Hindlimb muscle (tissue), 1 donor: ENCODE results near the gene KIAA0319L. TPM values are rescaled to one million over a fixed set of nuclear protein-coding genes. Genes with fewer than 3 reads are reported as not detected.

Experiments used
- DNase-seq: peaks from one replicate; pipeline ENCODE4 v3.0.0-alpha.2; 2013
- polyA plus RNA-seq: library from polyadenylated mRNA; unstranded; fragments of 120-200 nt; gene quantifications from one replicate; pipeline ENCODE4 v1.2.1, GENCODE V29; 2013; ENCODE audit not compliant: insufficient read length

Gene KIAA0319L
- polyA plus RNA-seq, 1 donor = 41.3 TPM

DNA sequence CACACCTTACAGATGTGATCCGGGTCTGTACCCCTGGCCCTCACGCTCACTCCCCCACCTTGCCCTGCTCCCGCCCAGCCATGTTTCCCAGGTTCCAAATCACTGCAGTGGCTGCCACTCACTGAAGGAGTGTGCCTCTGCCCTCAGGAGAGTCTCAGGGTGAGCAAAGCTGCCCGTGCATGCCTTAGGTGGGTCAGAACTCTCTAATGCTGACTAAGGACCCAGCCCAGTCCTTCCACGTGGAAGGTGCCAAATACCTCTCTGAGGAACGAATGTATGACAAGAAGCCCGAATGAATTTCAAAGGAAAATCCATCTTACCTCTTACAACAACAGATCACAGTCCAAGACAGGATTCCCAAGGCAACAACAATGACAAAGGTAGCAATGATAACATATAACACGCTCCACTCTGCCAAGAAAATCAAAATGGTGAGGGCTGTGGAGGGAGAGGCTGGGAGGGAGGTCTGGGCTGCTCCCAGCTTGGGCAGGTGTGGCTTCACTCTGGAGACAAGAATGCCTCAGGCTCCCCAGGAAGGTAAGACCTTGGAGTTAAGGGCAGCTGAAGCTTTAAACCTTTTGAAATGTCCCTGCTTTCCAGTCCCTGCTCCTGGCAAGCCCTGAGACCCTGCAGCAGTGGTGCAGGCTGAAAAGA is 115.2 kb downstream of the KIAA0319L start:
- DNase-seq = no peak

DNA sequence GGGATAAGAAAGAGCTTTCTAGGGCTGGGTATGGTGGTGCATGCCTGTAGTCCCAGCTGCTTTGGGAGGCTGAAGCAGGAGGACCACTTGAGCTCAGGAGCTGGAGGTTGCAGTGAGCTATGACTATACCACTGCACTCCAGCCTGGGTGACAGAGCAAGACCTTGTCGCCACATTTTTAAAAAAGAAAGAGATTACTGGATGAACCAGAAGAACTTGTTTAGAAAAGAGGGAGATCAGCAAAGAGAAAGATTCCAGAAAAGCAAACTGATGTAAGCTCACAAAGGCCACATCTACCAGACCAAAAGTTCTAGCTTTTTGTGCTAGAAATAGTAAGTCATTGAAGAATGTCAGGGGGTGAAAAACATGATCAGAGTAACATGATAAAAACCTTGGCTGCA is 117.6 kb downstream of the KIAA0319L start:
- no peak for DNase-seq

- no peak for DNase-seq
Measured at GRCh38 chr1:35437200-35437599, 120.0 kb downstream of the KIAA0319L start.

GRCh38 chr1:35436078-35436477 is 121.1 kb downstream of the KIAA0319L start:
- no peak for DNase-seq

- DNase-seq = no peak
Measured at GRCh38 chr1:35434703-35435102, 122.5 kb downstream of the KIAA0319L start.

DNA sequence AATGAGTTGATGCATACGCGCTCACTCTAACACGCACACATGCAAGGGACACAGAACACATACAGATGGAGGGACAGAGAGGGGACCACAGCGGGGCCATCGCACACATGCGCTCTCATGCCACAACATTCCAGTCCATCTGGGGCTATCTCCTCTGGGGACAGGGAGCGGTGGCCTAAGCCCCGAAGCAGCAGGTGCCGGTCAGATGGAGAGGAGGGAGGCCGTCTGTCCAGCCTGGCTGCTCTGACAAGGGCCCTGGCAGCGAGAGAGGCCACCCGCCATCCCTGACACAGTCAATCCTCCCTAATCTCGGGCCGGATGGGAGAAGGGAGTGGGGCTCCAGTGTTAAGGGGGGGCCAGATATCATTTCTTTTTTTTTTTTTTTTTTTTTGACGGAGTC is 123.5 kb downstream of the KIAA0319L start:
- no peak for DNase-seq

DNA sequence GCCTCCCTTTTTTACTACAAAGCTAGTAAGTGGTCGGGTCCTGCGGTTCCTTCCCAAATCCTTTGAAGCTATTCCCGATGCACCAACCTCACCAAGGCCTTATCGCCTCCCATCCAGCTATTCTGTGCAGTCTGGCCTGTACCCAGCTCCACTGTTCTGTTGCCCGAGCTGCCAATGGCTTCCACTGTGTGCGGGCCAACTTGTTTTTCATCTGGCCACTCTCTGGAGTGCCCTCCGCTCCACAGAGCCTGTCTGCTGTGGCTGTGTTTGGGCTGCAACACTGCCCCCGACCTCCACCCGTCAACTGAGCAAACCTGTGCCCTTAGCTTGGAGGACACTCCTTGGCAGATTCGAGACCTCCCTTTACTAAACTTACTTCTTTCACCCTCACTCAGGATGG is 125.0 kb downstream of the KIAA0319L start:
- DNase-seq = no peak

- DNase-seq = no peak
Measured at GRCh38 chr1:35431173-35431599, 126.0 kb downstream of the KIAA0319L start.

GRCh38 chr1:35430762-35431161 is 126.4 kb downstream of the KIAA0319L start:
- DNase-seq = no peak

DNA sequence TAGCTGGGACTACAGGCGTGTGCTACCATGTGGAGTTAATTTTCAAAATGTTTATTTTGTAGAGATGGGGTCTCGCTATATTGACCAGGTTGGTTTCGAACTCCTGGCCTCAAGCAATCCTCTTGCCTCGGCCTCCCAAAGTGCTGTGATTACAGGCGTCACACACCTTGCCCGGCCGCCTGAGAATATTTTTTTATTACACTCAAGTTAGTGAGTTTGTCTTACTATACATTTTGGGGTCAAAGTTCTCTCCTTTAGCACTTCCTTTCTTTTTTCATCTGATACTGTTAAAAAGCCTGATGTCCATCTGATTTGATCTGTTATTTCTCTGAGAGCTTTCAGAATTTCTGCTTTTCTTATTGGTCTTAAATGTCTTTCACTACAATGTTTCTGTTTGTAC is 128.8 kb downstream of the KIAA0319L start:
- no peak for DNase-seq

DNA sequence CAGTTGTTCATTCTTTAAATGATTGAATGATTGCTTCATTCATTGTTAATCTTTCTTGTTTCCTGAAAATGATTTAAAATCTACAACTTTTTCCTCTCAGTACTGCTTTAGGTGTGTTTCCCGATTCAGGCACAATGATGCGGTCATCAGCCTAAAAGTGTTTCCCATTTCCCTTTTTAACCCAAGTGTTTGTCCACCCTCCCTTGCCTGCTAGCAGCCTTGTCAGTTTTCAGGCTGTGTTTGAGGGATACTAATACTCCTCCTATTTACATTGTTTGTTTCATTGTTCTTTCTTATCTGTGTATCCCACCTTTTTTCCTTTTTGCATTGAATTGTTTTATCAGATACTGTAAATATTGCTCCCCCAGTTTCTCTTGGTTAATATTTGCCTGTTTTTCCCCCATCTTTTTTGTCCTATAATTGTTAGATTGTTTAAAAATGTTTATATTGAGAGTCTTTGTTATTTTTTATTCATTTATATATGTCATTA is 131.1 kb downstream of the KIAA0319L start:
- no peak for DNase-seq

DNA sequence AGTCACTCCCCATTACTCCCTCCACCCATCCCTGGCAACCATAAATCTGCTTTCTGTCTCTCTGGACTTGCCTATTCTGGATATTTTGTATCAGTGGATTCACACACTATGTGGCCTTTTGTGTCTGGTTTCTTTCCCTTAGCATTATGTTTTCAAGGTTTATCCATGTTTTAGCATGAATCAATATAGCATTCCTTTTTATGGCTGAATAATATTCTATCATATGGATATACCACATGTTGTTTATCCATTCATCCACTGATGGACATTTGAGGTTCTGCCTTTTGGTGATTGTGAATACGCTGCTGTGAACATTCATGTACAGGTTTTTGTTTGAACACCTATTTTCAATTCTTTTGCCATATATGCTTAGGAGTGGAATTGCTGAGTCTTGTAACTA is 148.3 kb downstream of the KIAA0319L start:
- no peak for DNase-seq

DNA sequence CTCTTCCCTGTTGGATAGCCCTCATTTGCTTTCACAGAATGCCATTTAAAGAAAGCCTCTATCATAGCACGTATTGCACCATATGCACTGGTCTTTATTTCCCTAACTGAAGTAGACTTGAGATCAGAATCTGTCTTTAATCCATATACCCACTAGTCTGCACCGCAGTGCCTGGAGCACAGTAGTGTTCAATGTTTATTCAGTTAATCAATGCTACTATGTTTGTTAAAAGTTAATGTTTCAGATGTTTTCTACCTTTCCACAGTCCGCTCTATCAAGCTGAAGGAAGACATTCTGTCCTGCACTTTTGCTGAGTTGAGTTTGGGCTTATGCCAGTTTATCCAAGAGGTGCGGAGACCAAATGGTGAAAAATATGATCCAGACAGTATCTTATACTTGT is 149.5 kb downstream of the KIAA0319L start:
- no peak for DNase-seq

GRCh38 chr1:35406103-35406502 is 151.1 kb downstream of the KIAA0319L start:
- DNase-seq = no peak

DNA sequence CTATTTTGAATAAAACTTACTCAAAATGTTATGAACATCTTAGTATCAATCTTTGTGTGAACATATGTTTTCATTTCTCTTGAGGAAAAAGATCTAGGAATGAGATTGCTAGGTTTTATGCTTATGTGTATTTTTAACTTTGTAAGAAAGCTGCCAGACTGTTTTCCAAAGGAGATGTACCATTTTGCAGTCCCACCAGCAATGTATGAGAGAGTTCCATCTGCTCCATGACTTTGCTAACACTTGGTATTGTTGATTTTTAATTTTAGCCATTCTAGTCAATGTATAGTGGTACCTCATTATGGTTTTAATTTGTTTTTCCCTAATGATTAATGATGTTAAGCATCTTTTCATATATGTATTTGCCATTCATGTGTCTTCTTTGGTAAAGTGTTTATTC is 156.2 kb downstream of the KIAA0319L start:
- no peak for DNase-seq

GRCh38 chr1:35398739-35399138 is 158.5 kb downstream of the KIAA0319L start:
- no peak for DNase-seq

GRCh38 chr1:35394386-35394785 is 162.8 kb downstream of the KIAA0319L start:
- no peak for DNase-seq

- no peak for DNase-seq
Measured at GRCh38 chr1:35390600-35391494, 166.4 kb downstream of the KIAA0319L start.

DNA sequence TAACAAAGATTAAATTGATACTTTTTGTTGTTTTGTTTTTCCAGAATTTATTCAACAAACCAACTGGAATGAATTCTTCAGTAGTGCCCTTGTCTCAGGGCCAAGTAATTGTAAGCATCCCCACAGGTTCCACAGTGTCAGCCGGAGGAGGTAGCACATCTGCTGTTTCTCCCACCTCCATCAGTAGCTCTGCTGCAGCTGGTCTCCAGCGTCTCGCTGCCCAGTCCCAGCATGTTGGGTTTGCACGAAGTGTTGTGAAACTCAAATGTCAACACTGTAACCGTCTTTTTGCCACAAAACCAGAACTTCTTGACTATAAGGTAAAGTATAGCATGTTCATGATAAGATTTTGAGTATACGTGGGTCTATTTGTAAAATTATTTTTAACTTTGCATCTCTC is 170.2 kb downstream of the KIAA0319L start:
- no peak for DNase-seq

DNA sequence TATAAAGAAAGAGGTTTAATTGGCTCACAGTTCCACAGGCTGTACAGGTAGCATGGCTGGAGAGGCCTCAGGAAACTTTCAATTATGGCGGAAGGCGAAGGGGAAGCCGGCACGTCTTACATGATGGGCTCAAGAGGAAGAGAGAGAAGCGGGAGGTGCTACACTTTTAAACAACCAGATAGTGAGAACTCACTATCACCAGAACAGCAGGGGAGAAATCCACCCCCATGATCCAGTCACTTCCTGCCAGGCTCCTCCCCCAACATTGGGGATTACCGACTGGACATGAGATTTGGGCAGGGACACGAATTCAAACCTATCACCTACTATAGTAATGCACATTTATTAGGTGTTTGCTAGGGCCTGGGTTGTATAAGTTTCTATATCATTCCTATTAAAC is 170.9 kb downstream of the KIAA0319L start:
- no peak for DNase-seq
